Tibial artery (tissue), 4 donors: ENCODE results near the gene GLRX3.

Source experiments
- DNase-seq, 2 donors: peaks; one replicate each; pipeline ENCODE4 v3.0.0-alpha.2; 2019
- H3K27ac ChIP-seq, 2 donors: fragments of 200-600 bp; sonication (generic) in 1 of 2; 1 replicate in 1 of 2; 2 replicates in 1 of 2; pipeline ENCODE4 v1.5.1; 2018 to 2019; ENCODE audit warnings: mild to moderate bottlenecking in 1 of 2
- H3K27me3 ChIP-seq, 2 donors: fragments of 200-600 bp; sonication (generic) in 1 of 2; one replicate each; pipeline versions ENCODE4 v1.5.1 to v1.6.0; 2016 to 2019
- H3K36me3 ChIP-seq, 3 donors: fragments of 200-600 bp; sonication (generic) in 2 of 3; one replicate each; pipeline ENCODE4 v1.5.1; 2016 to 2019; ENCODE audit warnings: mild to moderate bottlenecking in 2 of 3
- H3K4me1 ChIP-seq, 4 donors: fragments of 200-600 bp; sonication (generic) in 2 of 4; 1 replicate in 3 of 4; 2 replicates in 1 of 4; pipeline ENCODE4 v1.5.1; 2016 to 2019
- H3K4me3 ChIP-seq, 2 donors: fragments of 200-600 bp; sonication (generic) in 1 of 2; 1 replicate in 1 of 2; 2 replicates in 1 of 2; pipeline ENCODE4 v1.5.1; 2018 to 2019; ENCODE audit warnings: mild to moderate bottlenecking in 2 of 2
- H3K9me3 ChIP-seq, 3 donors: fragments of 200-600 bp; sonication (generic) in 1 of 3; one replicate each; pipeline ENCODE4 v1.5.1; 2016 to 2019
- intact Hi-C: fragments of 100-400 bp; cut with DNase I; formaldehyde crosslinking; loops from one replicate; pipeline ENCODE4 v1.15.0; 2023; ENCODE audit warnings: low total_unique reads
- TF ChIP-seq, protein P1 (sequence below), 2 experiments: fragments of 200-600 bp in 1 of 2; fragments of 450-650 bp in 1 of 2; IDR thresholded peaks; one replicate each; pipeline ENCODE4 v1.5.1; 2017 to 2019; ENCODE audit warnings: antibody characterized with exemption in 2 of 2, mild to moderate bottlenecking in 1 of 2, moderate library complexity in 1 of 2

GLRX3 gene

DNA sequence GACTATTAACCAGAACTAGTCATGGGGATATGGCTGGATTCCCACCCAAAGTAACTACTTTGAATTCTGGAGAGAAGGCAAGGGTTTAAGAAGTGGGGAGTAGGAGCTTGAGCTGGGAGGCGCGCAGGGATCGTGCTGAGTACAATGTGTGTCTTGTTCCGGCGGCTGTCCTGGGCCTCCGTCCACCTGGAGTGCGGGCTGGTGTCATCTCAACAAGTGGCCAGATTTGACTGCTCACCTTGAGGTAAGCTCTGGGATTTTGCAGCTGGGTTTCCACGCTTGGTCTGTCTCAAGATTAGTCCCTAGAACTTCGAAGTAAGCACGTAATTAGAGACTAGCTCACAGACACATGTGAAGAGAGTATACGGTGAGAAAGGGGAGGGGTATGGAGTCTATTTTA, 49.4 kb downstream of the GLRX3 start:
- TF ChIP-seq, protein P1, sequence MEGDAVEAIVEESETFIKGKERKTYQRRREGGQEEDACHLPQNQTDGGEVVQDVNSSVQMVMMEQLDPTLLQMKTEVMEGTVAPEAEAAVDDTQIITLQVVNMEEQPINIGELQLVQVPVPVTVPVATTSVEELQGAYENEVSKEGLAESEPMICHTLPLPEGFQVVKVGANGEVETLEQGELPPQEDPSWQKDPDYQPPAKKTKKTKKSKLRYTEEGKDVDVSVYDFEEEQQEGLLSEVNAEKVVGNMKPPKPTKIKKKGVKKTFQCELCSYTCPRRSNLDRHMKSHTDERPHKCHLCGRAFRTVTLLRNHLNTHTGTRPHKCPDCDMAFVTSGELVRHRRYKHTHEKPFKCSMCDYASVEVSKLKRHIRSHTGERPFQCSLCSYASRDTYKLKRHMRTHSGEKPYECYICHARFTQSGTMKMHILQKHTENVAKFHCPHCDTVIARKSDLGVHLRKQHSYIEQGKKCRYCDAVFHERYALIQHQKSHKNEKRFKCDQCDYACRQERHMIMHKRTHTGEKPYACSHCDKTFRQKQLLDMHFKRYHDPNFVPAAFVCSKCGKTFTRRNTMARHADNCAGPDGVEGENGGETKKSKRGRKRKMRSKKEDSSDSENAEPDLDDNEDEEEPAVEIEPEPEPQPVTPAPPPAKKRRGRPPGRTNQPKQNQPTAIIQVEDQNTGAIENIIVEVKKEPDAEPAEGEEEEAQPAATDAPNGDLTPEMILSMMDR (IDR thresholded peaks at IDR 0.05), result no peak
- Histone ChIP-seq H3K27ac (no peak overlapping the region), H3K4me1 (peaks cover 0 to 4% (median 4%) of the 10 kb centered on the region in 4 donors), H3K4me3 (no peak overlapping the region), H3K27me3 (peaks cover 0 to 4% of the 10 kb centered on the region in 2 donors), H3K9me3 (no peaks in the 10 kb centered on the region), H3K36me3 (peaks cover 49 to 78% (median 57%) of the 10 kb centered on the region in 3 donors)
- DNase-seq, result no peak
- intact Hi-C loops, result no loop called here

DNA sequence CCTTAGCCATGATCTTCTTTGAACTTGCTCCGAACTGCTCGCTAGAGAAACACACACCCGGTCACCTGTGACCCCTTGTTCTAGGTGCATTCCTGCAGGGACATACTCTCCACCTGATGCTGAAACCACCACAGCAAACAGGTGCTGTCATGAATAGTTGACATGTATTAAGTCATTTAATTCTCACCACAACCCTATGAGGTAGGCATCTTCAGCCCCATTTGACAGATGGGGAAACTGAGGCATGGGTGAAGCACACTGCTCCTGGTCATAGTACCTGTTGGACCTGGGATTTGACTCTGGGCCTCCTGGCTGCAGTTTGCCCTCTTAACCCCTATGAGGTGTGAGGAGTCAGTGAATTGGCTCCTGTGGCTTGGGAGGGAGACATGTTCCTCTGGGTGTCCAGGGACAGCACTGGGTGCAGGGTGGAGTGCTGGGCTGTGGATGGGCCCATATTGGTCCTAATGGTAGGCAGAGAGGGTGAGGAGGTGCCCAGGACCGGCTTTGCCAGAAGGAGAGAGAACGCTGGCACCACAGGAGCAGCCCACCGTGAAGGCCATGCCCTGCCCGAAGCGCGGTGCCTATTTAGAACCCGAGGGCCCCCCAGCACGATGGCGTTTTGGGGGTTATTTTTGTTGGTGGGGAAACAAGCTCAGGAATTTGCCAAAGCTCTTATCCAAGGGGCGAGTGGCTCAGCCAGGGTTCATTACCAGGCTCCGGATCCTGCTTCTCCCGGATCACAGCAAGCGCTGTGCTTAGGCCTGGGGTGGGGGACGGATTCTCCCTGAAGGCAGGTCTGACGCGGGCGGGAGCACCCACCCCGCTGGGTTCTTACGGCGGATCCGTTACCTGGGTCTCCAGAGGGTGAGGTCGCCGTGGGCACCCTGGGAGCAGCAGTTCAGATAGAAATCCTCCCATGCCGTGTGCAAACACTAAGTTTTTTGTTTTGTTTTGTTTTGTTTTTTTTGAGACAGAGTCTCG, 52.3 kb downstream of the GLRX3 start:
- Histone ChIP-seq H3K36me3 (peaks cover 23 to 49% (median 29%) of the 10 kb centered on the region in 3 donors), H3K9me3 (no peaks in the 10 kb centered on the region), H3K4me3 (no peak overlapping the region), H3K27me3 (peaks cover 0 to 16% of the 10 kb centered on the region in 2 donors), H3K4me1 (peaks cover 0 to 8% (median 8%) of the 10 kb centered on the region in 4 donors), H3K27ac (no peak overlapping the region)
- intact Hi-C loops, result no loop called here
- DNase-seq, result no peak
- TF ChIP-seq, protein P1 (IDR thresholded peaks at IDR 0.05), result no peak

DNA sequence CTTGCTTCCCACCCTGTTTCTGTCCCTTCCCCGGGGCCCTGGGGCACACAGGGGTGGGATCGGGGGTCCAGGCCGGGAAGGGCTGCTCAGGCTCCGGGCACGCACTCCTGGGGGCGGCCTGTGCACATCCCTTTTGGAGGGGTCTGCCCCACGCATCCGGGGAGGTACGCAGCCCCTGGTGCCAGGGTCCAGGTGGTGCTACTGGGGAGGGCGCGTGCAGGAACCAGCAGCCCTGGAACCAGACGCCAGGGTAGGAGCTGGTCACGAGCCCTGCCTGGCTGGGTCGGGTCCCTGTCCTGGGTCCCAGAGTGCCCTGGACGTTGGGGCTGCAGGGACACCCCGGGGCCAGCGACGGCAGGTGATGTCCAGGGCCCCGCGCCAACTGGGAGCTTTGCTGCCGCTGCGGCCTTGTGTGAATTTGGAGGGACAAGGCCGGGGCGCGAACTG, 53.4 kb downstream of the GLRX3 start:
- no peak for DNase-seq
- H3K36me3 ChIP-seq, result peaks cover 11 to 37% (median 17%) of the 10 kb centered on the region in 3 donors
- no peaks in the 10 kb centered on the region for H3K9me3 ChIP-seq
- TF ChIP-seq, protein P1 (IDR thresholded peaks at IDR 0.05), result no peak
- no peak overlapping the region for H3K27ac ChIP-seq
- H3K4me1 ChIP-seq, result peaks cover 0 to 8% (median 8%) of the 10 kb centered on the region in 4 donors
- H3K4me3 ChIP-seq, result no peak overlapping the region
- intact Hi-C loops, result no loop called here
- H3K27me3 ChIP-seq, result peaks cover 0 to 16% of the 10 kb centered on the region in 2 donors

DNA sequence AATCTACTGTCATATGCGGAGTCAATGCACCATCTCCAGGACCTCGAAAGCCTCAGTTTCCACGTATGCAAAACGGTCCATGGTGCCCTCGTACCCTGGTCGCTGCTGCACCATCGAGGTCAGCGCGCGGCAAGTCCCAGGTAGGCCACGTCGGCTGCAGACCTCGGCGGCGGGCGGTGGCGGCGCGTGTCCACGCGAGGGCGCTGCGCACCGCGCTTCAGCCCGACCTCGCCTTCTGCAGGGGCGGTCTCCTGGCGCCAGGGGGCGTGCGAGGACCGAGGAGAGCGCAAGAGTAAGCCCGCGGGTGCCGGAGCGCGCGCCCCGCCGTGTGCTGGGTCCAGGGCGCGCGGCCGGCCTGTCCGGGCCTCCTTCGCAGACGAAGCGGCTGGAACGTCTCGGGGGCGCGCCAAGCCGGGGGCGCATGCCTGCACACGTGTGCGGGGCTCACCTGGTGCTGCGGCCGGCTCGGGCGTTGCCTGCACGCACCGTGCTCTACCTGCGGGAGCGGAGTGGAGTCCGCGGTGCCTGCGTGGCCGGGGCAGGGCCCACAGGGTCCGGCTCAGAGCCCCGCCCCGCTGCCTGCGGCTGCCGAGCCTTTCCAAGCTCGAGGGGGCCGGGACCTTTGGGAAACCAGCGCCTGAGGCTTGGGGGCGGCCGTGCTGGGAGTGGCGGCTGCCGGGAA, 54.0 kb downstream of the GLRX3 start:
- Histone ChIP-seq H3K4me3 (peak overlapping the region; percentile 45 to 64), H3K27me3 (peaks cover 0 to 16% of the 10 kb centered on the region in 2 donors), H3K4me1 (peaks cover 0 to 8% (median 8%) of the 10 kb centered on the region in 4 donors), H3K36me3 (peaks cover 6 to 32% (median 12%) of the 10 kb centered on the region in 3 donors), H3K27ac (no peak overlapping the region), H3K9me3 (no peaks in the 10 kb centered on the region)
- intact Hi-C loops, result no loop called here
- TF ChIP-seq, protein P1 (IDR thresholded peaks at IDR 0.05), result peak; percentile 99 to 100
- DNase-seq, result peak; percentile 85 to 89

DNA sequence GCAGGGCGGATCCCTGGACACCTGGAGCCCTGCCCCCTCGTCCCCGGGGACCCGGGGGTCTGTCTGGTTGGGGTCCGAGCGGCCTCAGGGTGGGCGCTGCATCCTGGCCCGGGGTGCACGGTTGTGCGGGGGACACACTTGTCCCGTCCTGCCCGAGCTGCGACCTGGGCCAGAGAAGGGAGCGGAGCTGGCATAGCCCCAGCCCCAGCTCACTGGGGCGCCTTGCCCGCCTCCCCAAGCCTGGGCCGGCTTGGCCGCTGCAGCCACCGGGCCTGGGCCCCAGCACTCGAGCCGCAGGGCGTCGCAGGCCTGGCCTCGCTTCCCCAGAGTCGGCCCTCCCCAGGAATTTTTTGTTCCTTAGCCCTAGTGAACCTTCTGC, 54.5 kb downstream of the GLRX3 start:
- no peak for DNase-seq
- H3K27ac ChIP-seq, result no peak overlapping the region

More for the DNA sequence above, 54.5 kb downstream of the GLRX3 start:
- Histone ChIP-seq H3K9me3 (no peaks in the 10 kb centered on the region), H3K4me1 (peaks cover 0 to 8% (median 8%) of the 10 kb centered on the region in 4 donors), H3K36me3 (peaks cover under 1 to 26% (median 7%) of the 10 kb centered on the region in 3 donors), H3K4me3 (peak overlapping the region; percentile 45 to 64), H3K27me3 (peaks cover 0 to 16% of the 10 kb centered on the region in 2 donors)
- intact Hi-C loops, result no loop called here
- TF ChIP-seq, protein P1 (IDR thresholded peaks at IDR 0.05), result no peak
